ENCODE results near the gene SCO2.

SCO2 gene

DNA sequence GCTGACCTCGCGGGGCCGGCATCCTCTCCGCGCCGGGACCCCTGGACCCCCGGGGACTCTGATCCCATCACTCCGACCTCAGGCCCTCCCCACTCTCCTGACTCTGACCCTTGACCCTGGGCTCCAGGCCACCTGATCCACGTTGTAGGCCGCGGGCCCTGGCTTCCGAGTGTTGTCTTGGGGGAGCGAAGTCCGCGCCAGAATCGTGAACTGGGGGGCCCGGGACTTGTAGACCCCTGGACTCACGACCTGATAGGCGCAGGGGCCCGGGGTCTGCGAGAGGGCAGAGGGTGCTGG is 5.1 kb upstream of the SCO2 start:
- Histone ChIP-seq H3K9me3 (ENCODE audit: control insufficient read depth, low read length) (no peaks in the 10 kb centered on the region), H3K36me3 (ENCODE audit: control insufficient read depth, insufficient read depth, low read length) (no peaks in the 10 kb centered on the region), H3K4me3 (ENCODE audit: extremely low read depth, insufficient read depth, low read length, poor library complexity, severe bottlenecking) (peak overlapping the region; percentile 44), H3K27ac (ENCODE audit: low read depth, low read length, severe bottlenecking) (no peak overlapping the region), H3K4me1 (ENCODE audit: control insufficient read depth, insufficient read depth, low read length, poor library complexity, severe bottlenecking) (peaks cover 6% of the 10 kb centered on the region)
- WGBS, 2 experiments (ENCODE audit: insufficient coverage in 2 of 2): 10 to 12% methylated on average over 10 to 15 of the region's 21 CpGs

DNA sequence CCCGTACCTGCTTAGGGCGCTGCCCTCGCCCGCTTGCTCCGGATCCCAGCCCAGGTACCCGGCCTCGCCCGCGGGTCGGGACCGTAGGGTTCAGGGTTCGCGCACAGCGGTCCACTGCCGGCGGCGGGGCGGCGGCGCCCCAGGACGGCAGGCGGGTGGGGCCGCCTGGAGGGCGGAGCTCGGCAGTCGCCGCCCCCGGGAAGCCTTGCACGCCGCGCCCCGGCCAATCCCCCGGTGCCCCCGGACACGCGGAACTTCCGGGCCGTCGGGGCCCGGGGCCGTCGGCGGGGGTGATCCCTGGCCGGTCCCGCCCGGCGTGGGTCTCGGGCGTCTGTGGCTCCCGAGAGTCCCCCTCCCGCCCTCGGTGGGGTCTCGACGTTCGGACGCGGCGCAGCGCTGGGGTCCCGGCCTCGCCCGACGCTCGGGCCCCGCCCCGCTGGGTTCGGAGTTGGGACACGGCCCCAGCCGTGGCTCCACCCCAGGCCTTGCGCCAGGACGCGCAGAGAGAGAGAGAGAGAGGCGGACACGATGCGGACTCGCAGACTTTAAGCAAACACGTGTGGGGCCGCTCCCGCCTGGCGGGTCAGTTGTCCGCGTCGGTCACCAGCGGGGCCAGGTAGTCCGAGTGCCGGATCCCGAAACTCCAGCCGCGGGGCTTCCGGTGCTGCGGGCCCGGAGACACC is 4.6 kb upstream of the SCO2 start, which contains the start of gene TYMP:
Gene TYMP, minus strand, starts transcription at position 116 of the 683 bp plus-strand sequence. CDS start 303 bp downstream, outside the sequence.
- Histone ChIP-seq H3K4me1 (ENCODE audit: control insufficient read depth, insufficient read depth, low read length, poor library complexity, severe bottlenecking) (peaks cover 6% of the 10 kb centered on the region), H3K27ac (ENCODE audit: low read depth, low read length, severe bottlenecking) (no peak within 1 kb of the TSS), H3K36me3 (ENCODE audit: control insufficient read depth, insufficient read depth, low read length) (no peaks in the 10 kb centered on the region), H3K9me3 (ENCODE audit: control insufficient read depth, low read length) (no peaks in the 10 kb centered on the region), H3K4me3 (ENCODE audit: extremely low read depth, insufficient read depth, low read length, poor library complexity, severe bottlenecking) (peak within 1 kb of the TSS; percentile 44)
- 6% methylated on average over 76 to 90 of the region's 92 CpGs for WGBS, 2 experiments (ENCODE audit: insufficient coverage in 2 of 2)

DNA sequence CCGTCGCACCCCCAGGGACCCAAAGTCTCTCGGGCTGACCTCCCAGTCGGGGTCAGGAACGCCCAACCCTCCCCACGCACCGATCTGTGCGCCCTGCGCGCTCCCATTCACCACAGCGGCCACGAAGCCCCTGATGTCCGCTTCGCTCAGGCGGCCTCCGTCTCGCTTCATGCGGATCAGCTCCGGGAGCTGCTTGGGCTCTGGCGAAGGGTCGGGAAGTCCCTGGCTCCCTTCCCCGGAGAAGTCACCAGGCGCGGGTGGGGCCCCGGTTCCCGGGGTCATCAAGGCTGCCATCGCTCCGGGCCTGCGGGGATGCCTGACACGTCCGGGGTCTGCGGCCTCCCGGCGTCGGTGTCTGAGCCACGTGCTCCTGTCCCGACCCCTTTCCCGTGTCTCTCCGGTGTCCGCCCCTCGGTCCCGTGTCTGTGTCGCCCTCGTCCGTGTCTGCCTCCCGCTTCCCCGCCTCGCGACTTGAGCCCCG is 4.1 kb upstream of the SCO2 start:
- peaks cover 7% of the 10 kb centered on the region for H3K4me1 ChIP-seq (ENCODE audit: control insufficient read depth, insufficient read depth, low read length, poor library complexity, severe bottlenecking)
- no peaks in the 10 kb centered on the region for H3K9me3 ChIP-seq (ENCODE audit: control insufficient read depth, low read length)
- WGBS, 2 experiments (ENCODE audit: insufficient coverage in 2 of 2): 29 to 34% methylated on average over 36 to 50 of the region's 50 CpGs
- H3K4me3 ChIP-seq (ENCODE audit: extremely low read depth, insufficient read depth, low read length, poor library complexity, severe bottlenecking): no peak overlapping the region
- no peak overlapping the region for H3K27ac ChIP-seq (ENCODE audit: low read depth, low read length, severe bottlenecking)
- H3K36me3 ChIP-seq (ENCODE audit: control insufficient read depth, insufficient read depth, low read length): peaks cover 3% of the 10 kb centered on the region

DNA sequence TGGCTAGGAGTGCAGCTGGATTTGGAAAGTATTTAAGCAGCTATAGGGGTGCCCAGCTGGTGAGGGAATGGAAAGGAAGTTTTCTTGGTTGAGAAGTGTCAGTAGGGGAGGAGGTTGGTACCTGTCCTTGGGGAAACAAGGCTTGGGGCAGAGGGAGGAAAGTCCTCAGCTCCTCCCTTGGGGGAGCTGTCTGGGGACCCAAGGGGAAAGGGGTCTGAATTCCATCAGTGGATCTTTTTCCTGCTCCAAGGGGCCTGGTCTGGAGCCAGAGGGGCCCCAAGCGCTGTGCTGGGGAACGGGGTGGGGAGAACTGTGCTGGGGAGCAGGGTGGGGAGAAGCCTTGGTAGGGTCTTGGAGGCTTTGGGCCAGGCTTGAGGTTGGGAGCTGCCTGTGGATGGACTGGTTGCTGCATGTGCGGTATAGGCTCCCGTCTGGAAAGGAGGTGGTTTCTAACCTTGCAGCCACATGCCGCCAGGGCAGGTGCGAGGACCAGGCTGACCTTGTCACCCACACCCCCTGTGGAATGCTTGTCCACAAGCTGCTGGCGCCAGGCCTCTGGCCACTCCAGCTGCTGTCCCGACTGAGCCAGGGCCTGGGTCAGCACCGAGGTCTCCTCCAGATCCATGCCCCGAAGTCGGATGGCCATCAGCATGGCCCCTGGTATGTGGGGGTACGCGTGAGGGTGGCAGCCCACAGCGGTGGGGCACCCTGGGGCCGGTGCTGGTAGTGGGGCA is 3.5 kb upstream of the SCO2 start:
- H3K27ac ChIP-seq (ENCODE audit: low read depth, low read length, severe bottlenecking): no peak overlapping the region
- WGBS, 2 experiments (ENCODE audit: insufficient coverage in 2 of 2): 84 to 87% methylated on average over 14 to 15 of the region's 15 CpGs
- H3K4me1 ChIP-seq (ENCODE audit: control insufficient read depth, insufficient read depth, low read length, poor library complexity, severe bottlenecking): peaks cover 13% of the 10 kb centered on the region
- no peak overlapping the region for H3K4me3 ChIP-seq (ENCODE audit: extremely low read depth, insufficient read depth, low read length, poor library complexity, severe bottlenecking)
- H3K36me3 ChIP-seq (ENCODE audit: control insufficient read depth, insufficient read depth, low read length): peaks cover 3% of the 10 kb centered on the region
- H3K9me3 ChIP-seq (ENCODE audit: control insufficient read depth, low read length): no peaks in the 10 kb centered on the region

DNA sequence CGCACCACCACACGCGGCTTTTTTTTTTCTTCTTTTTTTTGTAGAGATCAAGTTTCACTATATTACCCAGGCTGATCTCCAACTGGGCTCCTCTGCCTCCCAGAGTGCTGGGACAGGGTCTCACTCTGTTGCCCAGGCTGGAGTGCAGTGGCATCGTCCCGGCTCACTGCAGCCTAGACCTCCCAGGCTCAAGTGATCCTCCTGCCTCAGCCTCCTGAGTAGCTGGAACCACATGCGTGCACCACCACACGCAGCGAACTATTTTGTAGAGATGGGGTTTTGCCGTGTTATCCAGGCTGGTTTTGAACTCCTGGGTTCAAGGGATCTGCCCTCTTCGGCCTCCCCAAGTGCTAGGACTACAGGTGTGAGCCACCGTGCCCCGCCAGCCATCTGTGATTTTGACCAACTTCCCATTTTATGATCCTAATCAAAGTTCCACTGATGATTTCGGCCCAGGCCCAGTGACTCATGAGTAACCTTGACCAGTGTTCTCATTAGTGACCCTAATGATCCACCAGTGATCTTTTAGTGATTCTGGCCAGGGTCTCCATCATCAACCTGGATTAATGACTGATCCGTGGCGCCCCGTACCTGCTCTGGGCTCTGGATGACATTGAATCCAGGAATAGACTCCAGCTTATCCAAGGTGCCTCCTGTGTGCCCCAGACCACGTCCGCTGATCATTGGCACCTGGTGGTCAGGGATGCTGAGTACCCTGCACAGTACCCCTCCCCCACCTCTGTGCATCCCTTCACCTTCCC is 2.7 kb upstream of the SCO2 start:
- Histone ChIP-seq H3K4me1 (ENCODE audit: control insufficient read depth, insufficient read depth, low read length, poor library complexity, severe bottlenecking) (peaks cover 14% of the 10 kb centered on the region), H3K36me3 (ENCODE audit: control insufficient read depth, insufficient read depth, low read length) (peaks cover 9% of the 10 kb centered on the region), H3K27ac (ENCODE audit: low read depth, low read length, severe bottlenecking) (no peak overlapping the region), H3K9me3 (ENCODE audit: control insufficient read depth, low read length) (no peaks in the 10 kb centered on the region), H3K4me3 (ENCODE audit: extremely low read depth, insufficient read depth, low read length, poor library complexity, severe bottlenecking) (no peak overlapping the region)
- WGBS, 2 experiments (ENCODE audit: insufficient coverage in 2 of 2): 92 to 93% methylated on average over 15 to 18 of the region's 18 CpGs

DNA sequence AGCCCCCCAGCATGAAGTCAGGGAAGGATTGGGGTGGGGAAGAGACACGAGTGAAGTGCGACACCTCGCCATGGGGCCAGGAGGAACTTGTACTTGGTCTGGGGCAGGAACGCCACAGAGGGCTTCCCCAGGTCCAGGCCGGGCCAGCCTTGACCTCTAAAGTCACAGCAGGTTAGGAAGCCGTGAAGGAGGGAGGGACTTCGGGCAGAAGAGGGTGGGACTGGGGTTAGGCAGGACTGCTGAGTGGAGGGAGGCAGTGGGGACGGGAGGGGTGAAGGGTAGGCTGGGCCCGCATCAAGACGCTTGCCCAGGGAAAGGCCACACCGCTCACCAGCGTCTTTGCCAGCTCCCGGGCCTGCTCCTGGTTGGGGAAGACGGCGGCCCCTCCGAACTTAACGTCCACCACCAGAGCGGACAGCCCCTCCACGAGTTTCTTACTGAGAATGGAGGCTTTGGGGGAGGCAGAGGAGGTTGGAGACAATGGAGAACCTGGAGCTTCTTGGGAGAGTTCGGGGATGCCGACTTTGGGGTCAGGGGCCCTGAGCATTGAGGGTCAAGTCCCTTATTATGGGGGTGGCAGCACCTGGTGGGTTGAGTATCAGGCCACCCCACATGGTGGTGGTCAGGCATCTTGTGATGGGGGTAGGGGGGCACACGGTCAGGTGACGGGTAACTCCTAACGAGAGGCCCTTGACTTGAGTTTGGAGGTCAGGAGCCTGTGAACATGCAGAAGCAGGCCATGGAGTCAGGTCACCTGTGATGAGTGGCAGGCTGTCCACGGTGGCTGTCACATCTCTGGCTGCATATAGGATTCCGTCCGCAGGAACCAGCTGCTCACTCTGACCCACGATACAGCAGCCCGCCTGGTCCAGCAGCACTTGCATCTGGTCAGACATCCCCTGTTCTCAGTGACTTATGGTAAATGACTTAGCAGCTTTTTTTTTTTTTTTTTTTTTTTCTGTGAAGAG is 1.7 kb upstream of the SCO2 start:
- Histone ChIP-seq H3K27ac (ENCODE audit: low read depth, low read length, severe bottlenecking) (peak overlapping the region; percentile 84), H3K9me3 (ENCODE audit: control insufficient read depth, low read length) (no peaks in the 10 kb centered on the region), H3K4me1 (ENCODE audit: control insufficient read depth, insufficient read depth, low read length, poor library complexity, severe bottlenecking) (peaks cover 14% of the 10 kb centered on the region), H3K4me3 (ENCODE audit: extremely low read depth, insufficient read depth, low read length, poor library complexity, severe bottlenecking) (peak overlapping the region; percentile 70), H3K36me3 (ENCODE audit: control insufficient read depth, insufficient read depth, low read length) (peaks cover 19% of the 10 kb centered on the region)
- 55% methylated on average over 28 to 29 of the region's 29 CpGs for WGBS, 2 experiments (ENCODE audit: insufficient coverage in 2 of 2)

DNA sequence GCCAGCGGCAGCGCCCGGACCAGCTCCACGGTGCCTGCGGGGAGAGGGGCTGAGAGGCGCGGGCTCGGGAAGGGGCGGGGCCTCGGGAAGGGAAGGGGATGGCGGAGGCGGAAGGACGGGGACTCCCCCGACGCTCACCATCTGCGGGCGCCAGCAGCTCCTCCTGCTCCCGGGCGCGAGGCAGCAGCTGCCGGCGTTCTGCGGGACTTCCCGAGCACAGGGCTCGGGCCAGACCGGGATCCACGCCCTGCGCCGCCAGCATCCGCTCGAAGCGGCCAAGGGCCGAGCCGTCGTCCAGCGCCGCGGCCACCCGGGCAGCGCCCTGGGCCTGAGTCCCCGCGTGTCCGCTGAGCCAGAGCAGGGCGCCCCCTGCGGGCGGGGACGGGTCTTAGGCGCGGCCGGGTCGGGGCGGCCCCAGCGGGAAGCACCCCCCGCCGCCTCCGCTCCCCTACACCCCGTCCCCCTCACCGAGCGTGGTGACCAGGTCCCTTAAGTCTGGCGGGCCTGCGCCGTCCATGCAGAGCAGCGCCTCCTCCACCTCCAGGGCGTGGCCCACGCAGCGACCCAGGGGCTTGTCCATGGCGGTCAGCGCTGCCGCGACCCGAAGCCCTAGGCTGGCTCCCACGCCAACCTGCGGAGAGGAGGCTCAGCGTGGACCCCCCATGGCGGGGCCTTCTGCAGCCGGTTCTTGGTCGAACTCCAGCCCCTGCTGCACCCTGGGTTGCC is 873 bp upstream of the SCO2 start:
- H3K4me1 ChIP-seq (ENCODE audit: control insufficient read depth, insufficient read depth, low read length, poor library complexity, severe bottlenecking): peaks cover 12% of the 10 kb centered on the region
- 1 to 3% methylated on average over 44 to 74 of the region's 77 CpGs for WGBS, 2 experiments (ENCODE audit: insufficient coverage in 2 of 2)
- H3K36me3 ChIP-seq (ENCODE audit: control insufficient read depth, insufficient read depth, low read length): peaks cover 27% of the 10 kb centered on the region
- H3K4me3 ChIP-seq (ENCODE audit: extremely low read depth, insufficient read depth, low read length, poor library complexity, severe bottlenecking): peak overlapping the region; percentile 70
- peak overlapping the region; percentile 84 for H3K27ac ChIP-seq (ENCODE audit: low read depth, low read length, severe bottlenecking)
- H3K9me3 ChIP-seq (ENCODE audit: control insufficient read depth, low read length): no peaks in the 10 kb centered on the region

DNA sequence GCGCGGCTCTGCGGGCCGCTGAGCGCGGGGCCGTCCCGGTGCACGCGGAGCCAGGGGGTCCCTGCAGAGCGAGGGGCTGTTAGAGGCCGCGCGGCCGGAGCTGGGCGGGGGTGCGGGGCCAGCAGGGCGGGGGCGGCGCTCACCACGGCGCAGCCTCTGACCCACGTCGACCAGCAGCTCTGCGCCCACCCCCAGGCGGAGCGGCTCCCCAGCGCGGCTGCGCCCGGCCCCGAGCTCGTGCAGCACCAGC is 385 bp upstream of the SCO2 start:
- 0 to 3% methylated on average over 7 to 33 of the region's 33 CpGs for WGBS, 2 experiments (ENCODE audit: insufficient coverage in 2 of 2)
- peak overlapping the region; percentile 70 for H3K4me3 ChIP-seq (ENCODE audit: extremely low read depth, insufficient read depth, low read length, poor library complexity, severe bottlenecking)
- peaks cover 8% of the 10 kb centered on the region for H3K4me1 ChIP-seq (ENCODE audit: control insufficient read depth, insufficient read depth, low read length, poor library complexity, severe bottlenecking)
- H3K36me3 ChIP-seq (ENCODE audit: control insufficient read depth, insufficient read depth, low read length): peaks cover 32% of the 10 kb centered on the region
- H3K27ac ChIP-seq (ENCODE audit: low read depth, low read length, severe bottlenecking): peak overlapping the region; percentile 84
- H3K9me3 ChIP-seq (ENCODE audit: control insufficient read depth, low read length): no peaks in the 10 kb centered on the region

DNA sequence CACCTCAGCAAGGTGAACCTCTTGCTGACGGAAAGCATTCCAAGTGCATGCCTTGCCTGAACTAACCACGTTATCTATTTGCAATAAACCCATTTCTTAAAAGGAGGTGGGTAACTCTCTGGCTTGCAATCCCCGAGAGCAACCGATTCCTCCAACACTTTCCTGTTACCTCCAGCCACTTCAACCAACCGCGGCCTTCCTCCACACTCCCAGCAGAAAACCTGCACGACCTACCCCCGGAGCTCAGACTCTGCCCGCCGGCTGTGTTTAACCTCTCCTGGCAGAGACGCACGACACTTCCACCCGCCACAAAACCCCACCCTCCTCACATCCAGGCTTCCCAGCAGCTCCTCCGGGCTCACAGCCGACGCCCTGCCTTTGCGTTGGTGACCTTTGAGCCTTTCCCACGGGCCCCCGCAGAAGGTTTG is 708 bp downstream of the SCO2 start:
- Histone ChIP-seq H3K27ac (ENCODE audit: low read depth, low read length, severe bottlenecking) (peak overlapping the region; percentile 84), H3K4me1 (ENCODE audit: control insufficient read depth, insufficient read depth, low read length, poor library complexity, severe bottlenecking) (peaks cover 8% of the 10 kb centered on the region), H3K36me3 (ENCODE audit: control insufficient read depth, insufficient read depth, low read length) (peaks cover 39% of the 10 kb centered on the region), H3K4me3 (ENCODE audit: extremely low read depth, insufficient read depth, low read length, poor library complexity, severe bottlenecking) (peak overlapping the region; percentile 70), H3K9me3 (ENCODE audit: control insufficient read depth, low read length) (no peaks in the 10 kb centered on the region)
- WGBS, 2 experiments (ENCODE audit: insufficient coverage in 2 of 2): 33 to 44% methylated on average over 13 to 19 of the region's 19 CpGs
